H7 (cell line): ENCODE data around the gene RNU5D-1. TPM values are rescaled to one million over a fixed set of nuclear protein-coding genes. Genes with fewer than 3 reads are reported as not detected.
"Not testable (repeated sequence)": the region's sequence is repeated elsewhere in the genome, so short reads cannot be mapped to it uniquely, and the experiment has no call there.

Source experiments
- DNase-seq: peaks from one replicate; pipeline ENCODE4 v3.0.0; 2012
- H3K27me3 ChIP-seq: 2 replicates; pipeline ENCODE4 v1.6.0; 2011; ENCODE audit warnings: mild to moderate bottlenecking, low read length; ENCODE audit not compliant: control insufficient read depth, insufficient read depth
- H3K36me3 ChIP-seq: replicated peaks from 2 replicates; pipeline ENCODE4 v1.5.1; 2011; ENCODE audit warnings: low read length; ENCODE audit not compliant: control insufficient read depth, insufficient read depth
- H3K4me3 ChIP-seq: 2 replicates; pipeline ENCODE4 v1.5.1; 2011; ENCODE audit warnings: low read depth, mild to moderate bottlenecking, control low read depth, low read length, moderate library complexity; ENCODE audit not compliant: insufficient read depth
- total RNA-seq: library from RNA; depleted of rRNA; stranded (reverse); fragments of >200 nt; shearing (Covaris generic); gene quantifications from 2 replicates; pipeline ENCODE4 v1.2.3, GENCODE V29; 2014

RNU5D-1 gene
- total RNA-seq, 1 experiment from 2014 or later, result not detected

DNA sequence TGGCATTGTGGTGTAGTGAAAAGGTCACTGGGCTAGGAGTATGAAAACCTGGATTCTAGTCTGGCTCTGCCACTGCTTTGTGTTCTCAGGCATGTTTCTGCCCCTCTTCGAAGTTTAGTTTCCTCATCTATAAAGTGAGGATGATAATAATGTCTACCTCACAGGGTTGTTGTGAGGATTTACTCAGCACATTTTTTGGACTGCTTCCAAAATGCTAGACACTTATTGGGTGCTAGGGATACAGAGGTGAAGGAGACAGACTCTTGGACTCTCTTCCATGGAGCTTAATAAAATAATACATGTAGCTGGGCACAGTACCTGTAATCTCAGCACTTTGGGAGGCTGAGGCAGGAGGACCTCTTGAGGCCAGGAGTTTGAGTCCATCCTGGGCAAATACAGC, 12.2 kb upstream of the RNU5D-1 start:
- peaks cover 30% of the 10 kb centered on the region for H3K36me3 ChIP-seq
- no peak for DNase-seq
- no peaks in the 10 kb centered on the region for H3K27me3 ChIP-seq
- H3K4me3 ChIP-seq, result no peak overlapping the region

DNA sequence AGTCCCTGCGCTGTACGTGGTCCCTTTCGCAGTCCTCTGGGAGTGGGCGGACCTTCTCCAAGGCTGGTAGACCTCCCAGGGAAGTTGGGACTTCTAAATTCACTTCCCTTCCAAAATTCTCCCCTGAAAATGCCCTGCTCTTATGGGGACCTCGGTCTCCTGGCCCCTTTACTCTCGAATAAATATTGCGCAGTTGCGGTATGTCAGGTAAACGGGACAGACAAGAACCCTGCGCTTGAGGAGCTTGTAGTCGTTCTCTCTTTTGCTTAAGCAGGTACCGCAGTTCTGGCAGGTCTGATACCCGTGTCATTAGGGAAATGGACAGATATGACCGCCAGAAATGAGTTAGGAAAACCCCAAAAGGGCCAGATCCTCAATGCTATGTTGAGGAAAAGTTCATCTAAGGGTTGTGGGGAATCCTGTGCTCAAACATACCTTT, 9.2 kb upstream of the RNU5D-1 start:
- Histone ChIP-seq H3K4me3 (peak overlapping the region; percentile 85), H3K27me3 (no peaks in the 10 kb centered on the region), H3K36me3 (peaks cover 13% of the 10 kb centered on the region)
- no peak for DNase-seq

- Histone ChIP-seq H3K36me3 (peaks cover 13% of the 10 kb centered on the region), H3K27me3 (no peaks in the 10 kb centered on the region), H3K4me3 (peak within 1 kb of the TSS; percentile 85)
- DNase-seq, result peak; percentile 97
These were observed 8.6 kb upstream of the RNU5D-1 start, which contains the start of gene KIF2C for GRCh38 chr1:44739307-44740178. Gene KIF2C (plus strand): TSS chr1:44739837. CDS start chr1:44739933, 96 bp downstream.

GRCh38 chr1:44738953-44739306, 8.0 kb upstream of the RNU5D-1 start:
- H3K4me3 ChIP-seq, result peak overlapping the region; percentile 85
- peaks cover 10% of the 10 kb centered on the region for H3K36me3 ChIP-seq
- DNase-seq, H3K27me3 ChIP-seq: not testable (repeated sequence)

DNA sequence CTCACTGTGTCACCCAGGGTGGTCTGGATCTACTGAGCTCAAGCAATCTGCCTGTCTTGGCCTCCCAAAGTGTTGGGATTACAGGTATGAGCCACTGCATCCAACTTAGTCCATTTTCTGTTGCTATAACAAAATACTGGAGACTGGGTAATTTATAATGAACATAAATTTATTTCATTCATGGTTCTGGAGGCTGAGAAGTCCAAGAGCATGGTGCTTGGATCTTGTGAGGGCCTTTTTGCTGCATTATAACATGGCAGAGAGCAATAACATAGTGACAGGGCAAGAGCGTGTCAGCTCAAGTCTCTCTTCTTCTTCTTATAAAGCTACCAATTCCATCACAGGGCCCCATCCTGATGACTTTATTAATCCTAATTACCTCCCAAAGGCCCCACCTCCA, 5.0 kb upstream of the RNU5D-1 start:
- Histone ChIP-seq H3K4me3 (no peak overlapping the region), H3K36me3 (no peaks in the 10 kb centered on the region; the same call in 1 of the 2 replicates), H3K27me3 (no peaks in the 10 kb centered on the region)
- DNase-seq, result no peak

- Histone ChIP-seq H3K27me3 (no peaks in the 10 kb centered on the region), H3K36me3 (no peaks in the 10 kb centered on the region), H3K4me3 (no peak overlapping the region)
- DNase-seq, result no peak
These were observed 2.8 kb upstream of the RNU5D-1 start for GRCh38 chr1:44733784-44734183.

GRCh38 chr1:44733365-44733764, 2.4 kb upstream of the RNU5D-1 start:
- no peaks in the 10 kb centered on the region for H3K36me3 ChIP-seq
- H3K27me3 ChIP-seq, result no peaks in the 10 kb centered on the region
- DNase-seq, result no peak
- no peak overlapping the region for H3K4me3 ChIP-seq

DNA sequence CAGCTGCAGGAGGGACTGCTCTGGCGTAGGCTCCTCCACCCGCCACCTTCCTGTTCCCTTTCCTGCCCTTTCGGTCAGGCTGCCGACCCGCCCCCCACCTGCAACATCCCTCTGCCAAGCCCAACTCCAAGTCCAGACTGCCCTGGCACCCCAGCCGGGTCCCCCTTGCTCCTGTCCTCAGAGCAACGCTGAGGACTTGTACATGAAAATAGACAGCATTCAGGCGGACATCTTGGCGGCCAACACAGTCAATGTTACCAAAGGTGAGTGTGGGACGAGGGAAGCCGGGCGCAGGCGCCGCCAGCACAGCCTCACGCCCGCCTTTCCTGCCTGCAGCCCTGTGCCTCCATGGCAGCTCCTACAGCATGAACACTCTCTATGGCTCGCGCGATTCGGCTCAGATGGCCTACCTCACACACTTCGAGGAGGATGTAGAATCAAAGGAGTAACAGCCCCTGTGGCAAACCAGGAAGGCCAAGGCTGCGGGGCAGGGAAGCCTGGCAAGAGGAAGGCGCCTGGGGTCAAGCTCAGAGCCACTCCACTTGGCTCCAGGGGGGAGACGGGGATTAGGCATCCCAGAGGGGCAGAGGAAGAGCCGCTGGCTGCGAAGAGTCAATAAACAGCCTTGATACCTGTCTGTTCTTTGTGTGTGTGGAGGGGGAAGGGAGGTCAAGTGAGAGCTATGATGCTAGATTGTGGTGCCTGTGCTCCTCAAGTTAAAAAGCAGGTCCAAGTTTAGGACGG, 5.8 kb downstream of the RNU5D-1 start:
- H3K36me3 ChIP-seq, result no peaks in the 10 kb centered on the region
- no peak overlapping the region for H3K4me3 ChIP-seq
- peak; percentile 52 for DNase-seq
- H3K27me3 ChIP-seq, result no peaks in the 10 kb centered on the region

- DNase-seq, result peak; percentile 46
- Histone ChIP-seq H3K27me3 (no peaks in the 10 kb centered on the region), H3K4me3 (no peak overlapping the region), H3K36me3 (no peaks in the 10 kb centered on the region)
These were observed 6.5 kb downstream of the RNU5D-1 start for GRCh38 chr1:44724296-44724954.

DNA sequence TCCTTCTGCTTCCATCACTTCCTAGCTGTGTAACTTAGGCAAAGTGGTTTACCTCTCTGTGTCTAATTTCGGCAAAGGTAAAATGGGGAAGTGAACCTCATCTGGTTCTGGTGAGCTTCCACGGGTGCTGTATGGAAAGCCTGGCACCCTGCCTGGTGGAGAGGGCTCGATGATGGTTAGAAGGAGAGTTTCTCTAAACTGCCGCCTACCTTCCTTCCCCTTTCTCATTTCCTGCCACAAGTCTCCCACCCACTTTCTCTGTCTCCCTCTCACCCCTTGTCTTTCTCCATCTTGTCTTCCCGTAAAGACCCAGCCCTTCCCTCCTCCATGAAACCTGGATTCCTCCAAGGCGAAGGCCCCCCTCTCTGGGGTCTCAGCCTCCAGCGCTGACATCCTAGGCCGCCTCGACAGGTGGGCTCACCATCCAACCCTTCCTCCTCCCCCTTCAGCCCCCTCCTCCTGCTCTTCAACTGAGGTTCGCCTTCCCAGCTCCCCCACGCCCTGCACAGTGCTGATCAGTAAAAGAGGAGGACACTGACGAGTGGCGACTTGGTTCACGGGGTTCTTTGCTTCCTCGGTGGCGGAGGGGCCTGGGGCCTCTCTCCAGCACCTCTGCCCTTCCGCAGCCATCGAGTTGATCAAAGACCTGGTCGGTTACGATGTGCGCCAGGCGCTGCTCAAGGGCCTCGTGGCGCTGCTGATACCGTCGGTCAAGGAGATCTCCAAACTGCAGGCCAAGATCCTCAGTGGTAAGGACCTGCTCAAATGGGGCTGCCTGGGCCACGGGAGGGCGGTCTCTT, 7.3 kb downstream of the RNU5D-1 start:
- no peak for DNase-seq
- Histone ChIP-seq H3K4me3 (no peak overlapping the region), H3K36me3 (no peaks in the 10 kb centered on the region), H3K27me3 (no peaks in the 10 kb centered on the region)

GRCh38 chr1:44723064-44723463, 7.9 kb downstream of the RNU5D-1 start:
- no peak for DNase-seq

DNA sequence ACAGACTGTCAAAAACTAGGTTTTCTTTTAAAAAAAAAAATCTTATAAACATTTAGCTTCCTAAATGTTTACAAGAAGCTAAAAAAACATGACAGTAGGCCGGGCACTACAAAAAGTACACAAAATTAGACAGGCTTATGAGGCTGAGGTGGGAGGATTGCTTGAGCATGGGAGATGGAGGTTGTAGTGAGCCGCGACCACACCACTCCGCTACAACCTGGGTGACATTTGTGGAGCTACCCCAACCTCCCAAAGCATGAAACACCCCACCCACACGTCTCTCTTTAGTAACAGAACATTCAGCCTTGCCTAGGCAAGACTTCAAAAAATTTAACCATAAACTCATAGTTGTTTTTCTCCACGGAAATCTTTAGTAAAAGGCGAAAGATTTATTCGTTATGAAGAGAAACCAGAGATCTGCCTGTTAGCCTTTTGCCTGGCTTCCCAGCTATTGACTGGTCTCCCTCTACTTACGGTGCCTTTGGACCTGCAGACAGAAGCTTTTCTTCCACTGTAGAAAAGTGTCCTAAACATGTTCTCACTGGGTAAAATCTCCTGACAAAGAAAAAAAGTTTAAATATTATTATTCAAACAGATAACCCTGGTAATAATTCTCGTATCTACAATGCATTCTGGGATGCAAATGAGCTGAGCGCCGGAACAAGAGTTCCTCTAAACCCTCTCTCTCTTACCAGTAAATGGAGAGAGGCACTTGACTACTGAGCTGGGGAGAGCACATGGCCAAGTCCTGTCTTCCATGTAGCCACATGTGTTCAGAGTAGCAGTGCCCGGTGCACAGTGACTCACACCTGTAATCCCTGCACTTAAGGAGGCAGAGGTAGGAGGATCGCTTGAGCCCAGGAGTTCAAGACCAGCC, 9.2 kb downstream of the RNU5D-1 start:
- DNase-seq, result peak; percentile 82
- Histone ChIP-seq H3K27me3 (no peaks in the 10 kb centered on the region), H3K4me3 (no peak overlapping the region), H3K36me3 (no peaks in the 10 kb centered on the region)

More at GRCh38 chr1:44723064-44723463, 7.9 kb downstream of the RNU5D-1 start:
- Histone ChIP-seq H3K36me3 (no peaks in the 10 kb centered on the region), H3K27me3 (no peaks in the 10 kb centered on the region), H3K4me3 (no peak overlapping the region)

DNA sequence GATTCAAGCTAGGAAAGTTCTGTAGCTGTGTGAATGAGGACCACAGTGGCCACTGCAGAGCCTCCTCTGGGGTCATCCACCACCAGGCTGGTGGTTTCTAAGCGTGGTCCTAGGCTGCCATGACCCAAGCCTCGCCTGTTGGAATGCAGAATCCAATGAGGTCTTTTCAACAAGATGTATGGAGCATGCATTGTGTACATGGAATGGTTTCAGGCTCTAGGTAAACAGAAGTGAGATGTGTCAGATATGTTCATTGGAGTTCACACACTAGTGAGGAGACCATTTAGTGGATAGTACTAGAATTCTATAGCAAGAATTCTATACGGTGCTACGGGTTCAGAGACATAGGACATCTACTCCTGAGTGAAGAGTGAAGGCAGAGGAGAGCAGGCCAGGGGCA, 10.7 kb downstream of the RNU5D-1 start:
- no peaks in the 10 kb centered on the region for H3K36me3 ChIP-seq
- DNase-seq, result no peak

More for the DNA sequence above, 10.7 kb downstream of the RNU5D-1 start:
- no peaks in the 10 kb centered on the region for H3K27me3 ChIP-seq
- H3K4me3 ChIP-seq, result no peak overlapping the region
